Fibroblast of mammary gland (primary cell): ENCODE data around the gene RPL31.

Source experiments
- DNase-seq: peaks from one replicate; pipeline ENCODE4 v3.0.0-alpha.2; 2010; ENCODE audit warnings: low read depth
- H3K4me3 ChIP-seq: 2 replicates; pipeline ENCODE4 v1.5.1; 2011; ENCODE audit warnings: low read depth, mild to moderate bottlenecking, low read length, moderate library complexity; ENCODE audit not compliant: control insufficient read depth
- CTCF ChIP-seq: conservative IDR thresholded peaks from 2 replicates; pipeline ENCODE4 v1.5.1; 2011; ENCODE audit warnings: low read depth, low read length, inconsistent platforms; ENCODE audit not compliant: control insufficient read depth, insufficient read depth

The RPL31 gene

GRCh38 chr2:101040072-101040471, 38.0 kb downstream of the RPL31 start:
- H3K4me3 ChIP-seq: no peak overlapping the region
- TF ChIP-seq CTCF: no peak
- no peak for DNase-seq

- TF ChIP-seq CTCF: no peak
- peak; percentile 13 for DNase-seq
Observed at GRCh38 chr2:101040761-101041160, 38.7 kb downstream of the RPL31 start.

GRCh38 chr2:101041413-101041812, 39.3 kb downstream of the RPL31 start:
- no peak for TF ChIP-seq CTCF
- peak; percentile 65 for DNase-seq
- H3K4me3 ChIP-seq: no peak overlapping the region

More at GRCh38 chr2:101040761-101041160, 38.7 kb downstream of the RPL31 start:
- no peak overlapping the region for H3K4me3 ChIP-seq

- no peak overlapping the region for H3K4me3 ChIP-seq
- no peak for TF ChIP-seq CTCF
Observed at GRCh38 chr2:101045330-101045729, 43.2 kb downstream of the RPL31 start.

GRCh38 chr2:101047075-101047766, 45.1 kb downstream of the RPL31 start:
- TF ChIP-seq CTCF: no peak
- DNase-seq: peak; percentile 23
- H3K4me3 ChIP-seq: no peak overlapping the region

More at GRCh38 chr2:101045330-101045729, 43.2 kb downstream of the RPL31 start:
- DNase-seq: no peak

- DNase-seq: no peak
- no peak for TF ChIP-seq CTCF
- no peak overlapping the region for H3K4me3 ChIP-seq
Observed at GRCh38 chr2:101047774-101048173, 45.7 kb downstream of the RPL31 start.
